Small intestine (tissue), 7 donors: ENCODE data around the gene TLE4. TPM values are rescaled to one million over a fixed set of nuclear protein-coding genes. Genes with fewer than 3 reads are reported as not detected.

ENCODE experiments used
- DNase-seq, 2 donors: peaks; one replicate each; pipeline versions ENCODE4 v3.0.0 to v3.0.0-alpha.2; 2013
- FAIRE-seq: peaks from 2 replicates; lab custom pipeline; 2012; peaks lifted over from hg19 to GRCh38; lab: Jason Lieb, UNC
- H3K27ac ChIP-seq, 3 donors: one replicate each; pipeline ENCODE4 v1.5.1; 2013; ENCODE audit warnings: low read length in 2 of 3, mild to moderate bottlenecking in 2 of 3, control low read depth in 1 of 3, inconsistent platforms in 1 of 3, low read depth in 1 of 3, moderate library complexity in 1 of 3
- H3K27me3 ChIP-seq, 3 donors: one replicate each; pipeline ENCODE4 v1.6.1; 2013; ENCODE audit warnings: low read length in 3 of 3, inconsistent platforms in 1 of 3; ENCODE audit not compliant: control insufficient read depth in 3 of 3, insufficient read depth in 3 of 3
- H3K36me3 ChIP-seq, 3 donors: one replicate each; pipeline ENCODE4 v1.6.1; 2013; ENCODE audit warnings: low read length in 3 of 3, inconsistent platforms in 1 of 3, low read depth in 1 of 3, mild to moderate bottlenecking in 1 of 3, moderate library complexity in 1 of 3; ENCODE audit not compliant: control insufficient read depth in 3 of 3, insufficient read depth in 2 of 3
- H3K4me1 ChIP-seq, 3 donors: one replicate each; pipeline ENCODE4 v1.6.1; 2013; ENCODE audit warnings: low read length in 2 of 3, inconsistent platforms in 1 of 3, low read depth in 1 of 3, mild to moderate bottlenecking in 1 of 3, moderate library complexity in 1 of 3; ENCODE audit not compliant: control insufficient read depth in 3 of 3, insufficient read depth in 2 of 3
- H3K4me3 ChIP-seq, 3 donors: one replicate each; pipeline ENCODE4 v1.5.1; 2013; ENCODE audit warnings: low read length in 3 of 3, control low read depth in 1 of 3, inconsistent platforms in 1 of 3, low read depth in 1 of 3, mild to moderate bottlenecking in 1 of 3, moderate library complexity in 1 of 3
- H3K9me3 ChIP-seq, 2 donors: one replicate each; pipeline ENCODE4 v1.6.1; 2013; ENCODE audit warnings: low read depth in 1 of 2, low read length in 1 of 2; ENCODE audit not compliant: control insufficient read depth in 2 of 2, insufficient read depth in 1 of 2
- WGBS, 3 donors: extraction: QIAGEN DNeasy Blood & Tissue Kit; methylation state at CpG; one replicate each; pipeline ENCODE4 v1.1.7; 2013; 5-methylcytosine and 5-hydroxymethylcytosine counted together
- polyA plus RNA-seq, 4 donors: library from polyadenylated mRNA; stranded (reverse) in 3 of 4; unstranded in 1 of 4; fragments of 200-250 nt in 3 of 4; fragments of 120-200 nt in 1 of 4; gene quantifications; one replicate each; pipeline versions ENCODE4 v1.2.1 to v1.2.3, GENCODE V29; 2013
- donor health status: healthy with polysubstance abuse.
- donor health status: control.
- donor health status: control.
- donor health status: Bipolar disorder and iron deficiency.
- donor health status: healthy.

TLE4 gene
- polyA plus RNA-seq, 4 donors, result 4.0 to 37.2 (median 8.2) TPM

DNA sequence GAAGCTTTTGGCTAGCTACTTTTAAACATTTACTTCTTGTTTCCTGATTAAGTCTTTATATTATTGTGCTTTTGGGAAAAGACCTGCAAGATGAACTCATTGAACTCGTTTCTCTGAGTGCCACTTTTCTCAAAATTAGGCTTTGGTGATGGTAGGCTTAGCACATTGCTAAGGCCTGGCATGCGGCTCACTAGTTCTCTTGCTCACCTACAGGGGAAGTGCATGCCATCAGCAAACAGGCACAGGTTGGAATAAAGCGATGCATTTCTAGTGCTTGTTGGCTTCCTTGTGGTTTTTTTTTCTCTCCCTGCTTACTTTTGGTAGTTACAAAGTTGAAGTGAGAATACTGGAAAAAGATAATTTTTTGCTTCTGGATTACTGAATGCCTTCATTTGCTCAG, 41.4 kb downstream of the TLE4 start:
- Histone ChIP-seq H3K27ac (no peak overlapping the region), H3K4me3 (no peak overlapping the region), H3K4me1 (peaks cover 0 to 5% (median 0%) of the 10 kb centered on the region in 3 donors), H3K27me3 (no peaks in the 10 kb centered on the region), H3K9me3 (no peaks in the 10 kb centered on the region), H3K36me3 (no peaks in the 10 kb centered on the region)
- no peak for FAIRE-seq
- no peak for DNase-seq
- WGBS, 3 donors, result 71 to 88% (median 78%) methylated on average over 3 of the region's 3 CpGs

GRCh38 chr9:79615038-79615437, 43.3 kb downstream of the TLE4 start:
- H3K27me3 ChIP-seq, result no peaks in the 10 kb centered on the region
- no peaks in the 10 kb centered on the region for H3K36me3 ChIP-seq
- peaks cover 0 to 5% (median 0%) of the 10 kb centered on the region in 3 donors for H3K4me1 ChIP-seq
- no peaks in the 10 kb centered on the region for H3K9me3 ChIP-seq
- 81 to 93% (median 88%) methylated on average over 5 of the region's 5 CpGs for WGBS, 3 donors
- FAIRE-seq, result no peak
- H3K4me3 ChIP-seq, result no peak overlapping the region
- DNase-seq, result no peak
- H3K27ac ChIP-seq, result no peak overlapping the region

DNA sequence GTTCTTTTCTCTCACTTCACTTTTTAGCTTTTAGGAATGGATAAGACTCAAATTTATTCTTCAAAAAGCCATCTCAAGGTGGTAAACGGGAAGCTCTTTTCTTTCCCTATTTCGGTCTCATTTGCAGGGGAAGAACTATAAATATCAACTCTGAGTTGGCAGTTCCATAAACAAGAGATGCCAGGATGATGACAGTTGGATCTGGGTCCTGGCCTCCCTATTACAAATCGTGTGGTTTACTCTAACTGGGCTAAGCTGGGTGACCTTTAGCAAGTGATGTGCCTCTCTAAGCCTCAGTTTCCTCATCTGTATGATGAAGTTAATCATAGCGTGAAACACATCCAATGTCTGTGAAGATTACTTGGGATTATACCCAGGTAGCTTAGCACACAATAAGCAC, 44.2 kb downstream of the TLE4 start:
- H3K27me3 ChIP-seq, result no peaks in the 10 kb centered on the region
- DNase-seq (no peak), FAIRE-seq (no peak)
- H3K36me3 ChIP-seq, result no peaks in the 10 kb centered on the region
- no peak overlapping the region for H3K27ac ChIP-seq
- 81 to 91% (median 90%) methylated on average over 4 of the region's 4 CpGs for WGBS, 3 donors
- peaks cover 0 to 2% (median 0%) of the 10 kb centered on the region in 3 donors for H3K4me1 ChIP-seq
- H3K4me3 ChIP-seq, result no peak overlapping the region
- no peaks in the 10 kb centered on the region for H3K9me3 ChIP-seq

- no peaks in the 10 kb centered on the region for H3K27me3 ChIP-seq
- H3K4me1 ChIP-seq, result peaks cover 0 to 2% (median 0%) of the 10 kb centered on the region in 3 donors
- DNase-seq, result no peak
- WGBS, 3 donors, result 44 to 71% (median 56%) methylated on average over 3 of the region's 3 CpGs
- H3K27ac ChIP-seq, result no peak overlapping the region
- no peaks in the 10 kb centered on the region for H3K36me3 ChIP-seq
- no peak overlapping the region for H3K4me3 ChIP-seq
- no peak for FAIRE-seq
- no peaks in the 10 kb centered on the region for H3K9me3 ChIP-seq
Observed at GRCh38 chr9:79616971-79617370, 45.2 kb downstream of the TLE4 start.

GRCh38 chr9:79617395-79617794, 45.6 kb downstream of the TLE4 start:
- WGBS, 3 donors, result 16 to 47% (median 34%) methylated on average over 4 of the region's 4 CpGs

DNA sequence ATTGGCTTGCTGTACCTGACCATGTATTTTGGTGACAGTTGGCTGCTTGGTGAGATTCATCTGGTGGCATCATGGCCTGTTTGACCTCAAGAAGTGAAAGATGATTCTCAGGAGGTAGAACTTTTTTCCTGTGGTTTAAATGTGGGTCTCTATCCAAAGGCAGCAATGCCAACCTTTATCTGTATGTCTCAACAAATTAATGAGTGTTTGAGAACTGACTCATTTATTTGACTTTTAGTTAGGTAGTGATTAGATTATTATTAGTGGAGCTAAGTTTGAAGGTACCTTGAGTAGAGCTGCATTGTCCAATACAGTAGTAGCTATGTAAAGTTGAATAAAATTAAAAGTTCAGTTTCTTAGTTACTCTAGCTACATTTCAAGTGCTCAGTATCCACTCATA, 48.2 kb downstream of the TLE4 start:
- Histone ChIP-seq H3K4me3 (no peak overlapping the region), H3K9me3 (no peaks in the 10 kb centered on the region), H3K27me3 (no peaks in the 10 kb centered on the region), H3K36me3 (no peaks in the 10 kb centered on the region), H3K4me1 (peaks cover 0 to 9% (median 5%) of the 10 kb centered on the region in 3 donors), H3K27ac (no peak overlapping the region)
- DNase-seq (no peak), FAIRE-seq (no peak)

More at GRCh38 chr9:79617395-79617794, 45.6 kb downstream of the TLE4 start:
- Histone ChIP-seq H3K36me3 (no peaks in the 10 kb centered on the region), H3K4me1 (peaks cover 0 to 2% (median 0%) of the 10 kb centered on the region in 3 donors), H3K27ac (no peak overlapping the region), H3K27me3 (no peaks in the 10 kb centered on the region), H3K9me3 (no peaks in the 10 kb centered on the region), H3K4me3 (no peak overlapping the region)
- no peak for FAIRE-seq
- DNase-seq, result no peak

DNA sequence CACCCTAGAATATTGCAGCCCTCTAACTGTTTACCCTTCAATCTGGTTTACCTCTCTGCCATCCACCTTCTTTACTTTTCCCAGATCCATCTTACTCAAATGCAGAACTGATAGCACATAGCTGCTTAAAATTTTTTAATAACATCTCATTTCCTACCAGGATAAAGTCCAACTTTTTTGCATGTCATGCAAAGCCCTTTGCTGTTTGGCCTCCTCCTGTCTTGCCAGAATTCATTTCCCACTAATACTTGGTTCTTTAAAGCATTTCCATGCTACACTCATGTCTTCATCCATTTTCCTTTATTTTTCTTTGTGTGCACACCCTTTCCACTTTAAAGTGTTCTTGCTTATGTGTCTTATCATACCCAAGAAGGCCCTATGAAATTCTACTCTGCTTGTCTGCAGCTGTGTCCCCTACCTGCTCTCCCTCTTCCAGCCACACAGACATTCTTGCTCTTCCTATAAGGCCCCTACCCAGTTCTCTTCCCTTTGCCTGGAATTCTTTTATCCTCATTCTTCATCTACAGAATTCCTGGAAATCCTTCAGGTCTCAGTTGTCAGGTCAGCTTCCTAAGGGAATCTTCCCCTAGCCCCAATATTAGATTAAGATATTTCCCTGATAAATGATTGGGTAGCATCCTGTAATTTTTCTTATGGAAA, 50.3 kb downstream of the TLE4 start:
- Histone ChIP-seq H3K4me3 (no peak overlapping the region), H3K9me3 (no peaks in the 10 kb centered on the region), H3K27me3 (no peaks in the 10 kb centered on the region), H3K36me3 (no peaks in the 10 kb centered on the region), H3K27ac (no peak overlapping the region), H3K4me1 (peaks cover 0 to 7% (median 5%) of the 10 kb centered on the region in 3 donors)
- FAIRE-seq (no peak), DNase-seq (no peak)

GRCh38 chr9:79623799-79624721, 52.3 kb downstream of the TLE4 start:
- Histone ChIP-seq H3K9me3 (no peaks in the 10 kb centered on the region), H3K36me3 (no peaks in the 10 kb centered on the region), H3K4me3 (no peak overlapping the region), H3K4me1 (peaks cover 0 to 7% (median 5%) of the 10 kb centered on the region in 3 donors), H3K27me3 (no peaks in the 10 kb centered on the region), H3K27ac (peak overlapping the region in 2 of 3 donors; percentile 21 to 68)
- DNase-seq (peak; percentile 53 to 55), FAIRE-seq (no peak)
- WGBS, 3 donors, result 50 to 66% (median 63%) methylated on average over 6 of the region's 6 CpGs
